T-helper 2 cell treated with Interferon-gamma antibody and Interleukin-4, amounts not matched to agents 100 ng/mL and 5 ng/mL, for 36 hours (primary cell): ENCODE data around the gene TTLL4. TPM values are rescaled to one million over a fixed set of nuclear protein-coding genes. Genes with fewer than 3 reads are reported as not detected.
"Not testable (repeated sequence)": the region's sequence is repeated elsewhere in the genome, so short reads cannot be mapped to it uniquely, and the experiment has no call there.

ENCODE experiments used
- intact Hi-C: fragments of 100-400 bp; cut with micrococcal nuclease; formaldehyde crosslinking; loops from one replicate; pipeline ENCODE4 v1.15.1; 2023
- total RNA-seq: library from RNA; stranded (reverse); gene quantifications from 2 replicates; pipeline ENCODE4 v1.2.3, GENCODE V29; 2022

The TTLL4 gene
- total RNA-seq, 1 donor from 2014 or later: 38.3 TPM

DNA sequence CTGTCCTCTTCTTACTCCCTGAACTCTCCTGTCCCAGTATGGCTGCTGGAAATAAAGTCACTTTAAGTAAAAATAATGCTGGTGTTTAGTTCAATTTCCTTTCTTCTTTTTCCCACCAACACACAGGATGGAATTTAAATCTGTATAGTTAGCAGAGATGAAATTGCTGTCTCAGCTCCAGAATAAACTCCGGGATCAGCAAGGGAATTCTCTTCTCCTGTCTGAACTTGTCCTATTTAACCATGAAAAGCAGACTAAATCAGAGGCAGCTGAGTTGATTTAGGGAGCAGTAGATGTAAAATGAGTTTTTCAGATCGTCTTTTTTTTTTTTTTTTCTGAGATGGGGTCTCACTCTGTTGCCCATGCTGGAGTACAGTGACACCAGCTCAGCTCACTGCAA, 25.9 kb downstream of the TTLL4 start:
- intact Hi-C loops: no loop called here

DNA sequence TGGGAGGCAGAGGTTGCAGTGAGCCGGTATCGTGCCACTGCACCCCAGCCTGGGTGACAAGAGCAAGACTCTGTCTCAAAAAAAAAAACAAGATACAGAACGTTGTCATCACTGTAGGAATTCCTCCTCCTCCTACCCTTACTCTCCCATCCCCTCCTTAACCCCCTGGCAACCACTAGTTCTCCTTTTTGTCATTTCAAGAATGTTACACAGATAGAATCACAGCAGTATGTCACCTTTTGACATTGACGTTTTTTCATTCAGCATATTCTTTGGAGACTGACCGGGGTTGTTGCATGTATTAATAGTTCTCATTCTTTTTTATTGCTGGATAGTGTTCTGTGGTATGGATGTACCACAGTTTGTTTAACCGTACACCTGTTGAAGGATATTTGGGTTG, 32.4 kb downstream of the TTLL4 start:
- intact Hi-C loops: no loop called here

DNA sequence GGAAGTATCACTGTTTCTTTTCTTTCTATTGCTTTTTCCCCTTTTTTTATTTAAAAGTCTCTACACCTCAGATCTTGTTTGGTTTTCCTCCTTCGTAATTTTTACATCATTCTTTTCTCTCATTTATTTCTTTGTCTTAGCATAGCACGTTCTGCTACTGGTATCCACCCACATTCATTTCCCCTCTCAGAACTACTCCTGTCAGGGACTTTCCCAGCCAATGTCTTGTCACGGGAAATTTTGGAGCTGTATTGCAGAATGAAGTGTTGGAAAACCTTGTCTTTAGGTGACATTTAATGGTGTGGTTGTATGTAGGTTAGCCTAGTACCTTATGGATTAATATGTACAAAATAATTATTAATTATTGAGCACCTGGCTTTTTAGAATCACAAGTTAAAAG, 34.0 kb downstream of the TTLL4 start:
- intact Hi-C loops: no loop called here

GRCh38 chr2:218745160-218745558, 34.5 kb downstream of the TTLL4 start:
- intact Hi-C loops: no loop called here

DNA sequence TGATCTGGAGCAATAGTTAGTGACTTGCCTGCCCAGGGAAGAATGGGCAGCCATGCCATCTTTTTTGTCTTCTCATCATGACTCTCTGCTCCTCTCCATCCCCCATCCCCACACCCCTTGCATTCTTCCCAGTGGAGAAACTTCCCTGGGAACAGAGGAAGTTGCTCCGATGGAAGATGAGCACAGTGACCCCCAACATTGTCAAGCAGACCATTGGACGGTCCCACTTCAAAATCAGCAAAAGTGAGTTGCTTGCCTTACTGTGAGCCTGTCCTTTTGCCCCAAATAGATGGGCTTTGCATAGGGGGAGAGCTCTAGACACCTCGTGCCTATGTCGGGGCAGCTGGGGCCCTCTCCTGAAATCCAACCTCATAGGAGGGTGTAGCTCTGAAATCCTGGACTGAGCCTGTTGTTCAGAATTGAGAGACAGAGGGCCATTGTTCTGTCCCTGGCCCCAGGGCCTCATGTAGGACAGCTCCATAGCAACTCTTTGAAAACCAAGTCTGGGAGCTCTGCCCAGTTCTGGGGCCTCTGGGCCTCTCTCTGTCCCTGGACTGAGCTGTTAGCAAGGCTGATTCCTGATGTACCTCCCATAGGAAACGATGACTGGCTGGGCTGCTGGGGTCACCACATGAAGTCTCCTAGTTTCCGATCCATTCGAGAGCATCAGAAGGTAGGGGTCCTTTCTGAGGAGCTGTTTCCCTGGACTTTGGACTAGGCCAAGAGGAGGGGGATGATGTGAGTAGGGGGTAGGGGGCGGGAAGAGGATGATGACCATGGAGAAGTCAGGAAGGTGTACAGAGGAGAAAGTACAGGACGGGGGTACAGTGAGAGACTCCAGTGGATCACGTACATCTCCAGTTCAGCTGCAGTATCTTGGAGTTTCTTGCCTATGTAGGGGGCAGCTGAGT, 35.2 kb downstream of the TTLL4 start:
- intact Hi-C loops: no loop called here

DNA sequence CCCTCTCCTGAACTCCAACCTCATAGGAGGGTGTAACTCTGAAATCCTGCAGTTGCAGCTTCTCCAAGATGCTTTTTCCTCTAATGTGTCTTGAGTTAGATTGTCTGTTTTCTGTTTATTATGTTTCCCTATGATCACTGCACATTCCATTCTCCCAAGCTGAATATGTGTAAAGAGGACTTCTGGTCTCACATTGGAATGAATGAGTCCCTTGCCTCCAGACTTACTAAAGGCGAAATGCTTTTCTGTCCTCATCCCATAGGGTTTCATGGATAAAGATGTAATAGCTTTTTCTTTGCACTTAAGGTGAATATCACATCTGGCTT, 35.8 kb downstream of the TTLL4 start:
- intact Hi-C loops: no loop called here

- intact Hi-C loops: no loop called here
Measured at GRCh38 chr2:218746960-218747359, 36.3 kb downstream of the TTLL4 start.

DNA sequence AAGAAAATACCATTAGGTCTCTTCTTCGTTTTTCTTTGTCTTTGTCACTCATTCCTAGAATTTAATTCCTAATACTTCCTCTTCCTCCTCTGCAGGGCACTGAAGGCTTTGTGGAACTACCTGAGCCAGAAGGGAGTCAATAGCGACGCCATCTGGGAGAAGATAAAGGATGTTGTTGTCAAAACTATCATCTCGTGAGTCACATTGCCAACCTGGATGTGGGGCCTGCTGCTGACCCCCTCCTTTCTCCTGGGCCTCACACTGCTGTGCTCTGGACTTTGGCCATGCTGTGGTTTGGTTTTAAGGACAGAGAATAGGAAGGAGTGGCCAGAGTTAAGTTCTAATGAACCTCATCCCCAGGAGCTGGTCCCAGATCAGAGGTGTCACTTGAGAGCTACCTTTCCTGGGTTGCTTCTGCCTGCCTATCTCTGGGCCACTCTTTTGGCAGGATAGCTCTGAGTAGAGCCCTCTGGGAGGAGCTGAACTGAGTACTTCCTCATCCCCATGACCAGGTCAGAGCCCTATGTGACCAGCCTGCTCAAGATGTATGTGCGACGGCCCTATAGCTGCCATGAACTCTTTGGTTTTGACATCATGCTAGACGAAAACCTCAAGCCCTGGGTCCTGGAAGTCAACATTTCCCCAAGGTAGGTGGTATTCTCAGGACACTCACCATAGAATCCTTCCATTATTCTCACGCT, 38.3 kb downstream of the TTLL4 start:
- intact Hi-C loops: no loop called here

- intact Hi-C loops: no loop called here
Measured at GRCh38 chr2:218754201-218754600, 43.6 kb downstream of the TTLL4 start.

GRCh38 chr2:218754781-218755180, 44.1 kb downstream of the TTLL4 start:
- intact Hi-C loops: no loop called here

GRCh38 chr2:218755198-218755566, 44.5 kb downstream of the TTLL4 start:
- intact Hi-C loops: no loop called here

GRCh38 chr2:218755567-218756404, 45.2 kb downstream of the TTLL4 start:
- intact Hi-C loops: no loop called here

DNA sequence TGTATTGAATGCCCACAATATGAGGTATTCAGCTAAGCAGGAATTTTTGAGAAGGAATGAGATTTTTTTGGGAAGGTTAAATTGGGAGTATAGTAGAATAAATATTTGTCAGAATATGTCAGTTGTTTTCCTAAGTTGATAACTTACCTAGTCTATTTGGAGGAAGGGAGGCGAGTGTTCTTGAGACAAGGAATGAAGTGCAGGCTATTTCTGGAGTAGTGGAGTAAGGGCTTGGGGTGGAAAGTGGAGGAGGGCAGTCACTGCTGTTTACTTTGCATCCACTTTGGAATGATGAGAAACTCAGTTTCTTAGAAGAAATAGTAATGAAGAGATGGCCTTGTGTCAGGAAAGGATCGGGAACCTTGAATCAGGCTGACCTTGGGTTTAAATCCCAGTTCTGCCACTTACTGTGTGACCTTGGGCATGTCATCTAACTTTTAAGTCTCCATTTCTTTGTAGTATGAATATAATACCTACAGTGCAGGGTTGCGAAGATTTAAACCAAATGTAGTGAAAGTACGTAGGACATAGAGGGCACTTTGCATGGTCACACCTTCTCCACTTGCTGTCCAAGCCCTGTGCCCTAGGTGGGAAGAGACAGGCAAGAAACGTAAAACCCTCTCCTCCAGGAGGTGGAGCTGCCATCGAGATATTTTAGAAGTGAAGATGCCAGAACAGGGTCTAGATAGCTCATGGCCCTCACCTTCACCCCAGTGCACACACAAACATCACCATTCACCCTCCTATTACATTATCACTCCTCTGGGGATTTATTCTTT, 46.2 kb downstream of the TTLL4 start:
- intact Hi-C loops: no loop called here

GRCh38 chr2:218761795-218762194, 51.2 kb downstream of the TTLL4 start:
- intact Hi-C loops: no loop called here

DNA sequence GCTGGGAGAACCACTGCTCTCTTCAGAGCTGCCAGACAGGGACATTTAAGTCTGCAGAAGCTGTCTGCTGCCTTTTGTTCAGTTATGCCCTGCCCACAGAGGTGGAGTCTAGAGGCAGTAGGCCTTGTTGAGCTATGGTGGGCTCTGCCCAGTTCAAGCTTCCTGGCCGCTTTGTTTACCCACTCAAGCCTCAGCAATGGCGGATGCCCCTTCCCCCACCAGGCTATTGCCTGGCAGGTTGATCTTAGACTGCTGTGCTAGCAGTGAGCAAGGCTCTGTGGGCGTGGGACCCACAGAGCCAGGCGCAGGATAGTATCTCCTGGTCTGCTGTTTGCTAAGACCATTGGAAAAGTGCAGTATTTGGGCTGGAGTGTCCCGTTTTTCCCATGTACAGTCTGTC, 62.1 kb downstream of the TTLL4 start:
- intact Hi-C loops: not testable (repeated sequence)

GRCh38 chr2:218773881-218774280, 63.2 kb downstream of the TTLL4 start:
- intact Hi-C loops: no loop called here

DNA sequence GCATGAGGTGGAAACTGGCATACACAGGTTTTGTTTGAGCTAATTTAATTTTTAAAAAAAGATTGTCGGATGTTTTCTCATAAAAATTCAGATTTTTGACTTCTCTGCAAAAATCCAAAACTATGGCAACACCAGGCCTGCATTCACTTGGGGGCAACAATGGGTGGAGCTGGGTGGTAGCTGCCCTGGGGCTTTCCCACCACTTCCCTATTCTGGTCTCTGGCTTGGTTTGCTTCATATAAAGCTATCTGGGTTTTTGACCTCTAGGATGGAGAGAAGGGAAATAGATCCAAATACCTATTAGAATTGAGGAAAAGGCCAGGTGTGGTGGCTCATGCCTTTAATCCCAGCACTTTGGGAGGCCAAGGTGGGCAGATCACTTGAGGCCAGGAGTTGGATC, 65.9 kb downstream of the TTLL4 start:
- intact Hi-C loops: no loop called here

DNA sequence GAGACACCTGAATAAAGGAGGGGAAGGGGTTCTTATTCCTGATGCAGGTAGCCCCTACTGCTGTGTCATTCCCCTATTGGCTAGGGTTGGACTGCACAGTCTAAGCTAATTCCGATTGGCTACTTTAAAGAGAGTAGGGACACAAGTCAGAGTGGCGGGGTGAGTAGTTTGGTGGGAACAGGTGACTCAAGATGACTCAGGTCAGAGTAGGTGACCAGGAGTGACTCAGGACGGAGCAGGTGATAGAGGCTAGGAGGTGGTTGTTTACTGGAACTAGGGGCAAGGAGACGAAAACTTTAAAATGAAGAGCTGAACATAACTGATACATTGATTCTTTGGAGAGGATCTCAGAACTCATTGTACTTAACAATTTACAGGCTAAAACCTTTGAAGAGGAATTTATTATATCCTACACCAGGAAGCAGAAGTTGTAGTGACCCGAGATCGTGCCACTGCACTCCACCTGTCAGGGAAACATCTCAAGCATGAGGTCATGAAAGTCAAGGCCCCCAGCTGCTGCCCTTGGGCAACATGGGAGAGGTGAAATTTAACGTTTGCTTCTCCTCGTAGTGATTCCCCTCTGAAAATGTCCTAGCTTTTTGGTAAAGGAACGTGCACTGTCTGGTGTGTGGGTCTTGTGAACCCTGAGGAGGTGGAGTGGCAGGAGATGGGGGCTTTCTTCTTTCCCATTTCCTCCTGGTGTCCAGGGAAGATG, 66.8 kb downstream of the TTLL4 start:
- intact Hi-C loops: no loop called here

- intact Hi-C loops: loop anchor here (2.0 kb wide), 1 partner anchor 67 kb away; no protein-coding TSS in a partner anchor
Measured at GRCh38 chr2:218780046-218780445, 69.4 kb downstream of the TTLL4 start.
